ENCODE results near the gene ERCC6. TPM values are rescaled to one million over a fixed set of nuclear protein-coding genes. Genes with fewer than 3 reads are reported as not detected.

ERCC6 gene
- total RNA-seq, 1 experiment from 2014 or later, result 18.2 TPM

GRCh38 chr10:49488056-49488717 is 50.7 kb downstream of the ERCC6 start:
- Histone ChIP-seq H3K18ac (ENCODE audit: insufficient read length, low read depth, low read length) (no peak overlapping the region), H3K4ac (ENCODE audit: low read depth, low read length) (no peak overlapping the region), H3K23ac (ENCODE audit: insufficient read length, low read depth, low read length) (no peak overlapping the region), H3K23me2 (ENCODE audit: insufficient read length, low read depth, low read length, poor library complexity, severe bottlenecking) (no peaks in the 10 kb centered on the region), H3K4me2 (ENCODE audit: insufficient read depth, insufficient read length, low read length) (no peak overlapping the region), H3K9ac (ENCODE audit: extremely low read depth, insufficient read length, low read length) (no peak overlapping the region), H2AFZ (ENCODE audit: low read length) (no peak overlapping the region), H2AK5ac (ENCODE audit: insufficient read length, low read length) (no peak overlapping the region), H3K79me1 (ENCODE audit: insufficient read depth, low read depth, low read length, poor library complexity, severe bottlenecking) (no peaks in the 10 kb centered on the region), H3T11ph (ENCODE audit: low read length) (no peak overlapping the region), H3K27me3 (ENCODE audit: insufficient read depth, low read length) (no peaks in the 10 kb centered on the region), H2BK5ac (ENCODE audit: insufficient read length, low read length) (no peak overlapping the region), H3K4me1 (ENCODE audit: insufficient read depth, low read length) (no peaks in the 10 kb centered on the region), H4K91ac (ENCODE audit: insufficient read length, low read depth, low read length) (no peak overlapping the region), H3K14ac (ENCODE audit: insufficient read depth, low read length) (no peak overlapping the region), H2BK120ac (ENCODE audit: low read depth, low read length, poor library complexity, severe bottlenecking) (no peak overlapping the region), H4K20me1 (ENCODE audit: control insufficient read depth, insufficient read depth, insufficient read length) (no peaks in the 10 kb centered on the region), H2BK15ac (ENCODE audit: low read depth, low read length) (no peak overlapping the region), H3K9me3 (ENCODE audit: control insufficient read depth, low read depth, low read length) (no peaks in the 10 kb centered on the region), H3K79me2 (ENCODE audit: insufficient read depth, low read length) (no peaks in the 10 kb centered on the region), H3K27ac (ENCODE audit: insufficient read length, low read depth, low read length) (no peak overlapping the region), H4K5ac (ENCODE audit: insufficient read length, low read depth, low read length) (no peak overlapping the region), H2BK12ac (ENCODE audit: insufficient read length, low read depth, low read length) (no peak overlapping the region), H3K56ac (ENCODE audit: insufficient read length, low read depth, low read length) (no peak overlapping the region), H2BK20ac (ENCODE audit: low read depth, low read length, poor library complexity, severe bottlenecking) (no peak overlapping the region), H4K8ac (replicated peaks; ENCODE audit: insufficient read length, low read depth, low read length) (no peak overlapping the region)
- H3K36me3 Mint-ChIP-seq (ENCODE audit: insufficient read depth in 1 of 3, low read depth in 3 of 3), result no peaks in the 10 kb centered on the region
- H3K9me3 Mint-ChIP-seq, result no peaks in the 10 kb centered on the region
- no peak overlapping the region for H3K27ac Mint-ChIP-seq
- no CpG with 5 or more reads among the region's 8 CpGs for WGBS (ENCODE audit: extremely low coverage, insufficient read length, low lambda C conversion rate)
- no peaks in the 10 kb centered on the region for H3K4me1 Mint-ChIP-seq
- TF ChIP-seq CTCF (conservative IDR thresholded peaks at IDR 0.05), result no peak
- DNase-seq, result no peak
- H3K27me3 Mint-ChIP-seq (ENCODE audit: low read depth), result no peaks in the 10 kb centered on the region
- H3K4me3 Mint-ChIP-seq, result no peak overlapping the region
